Panc1 (cell line): ENCODE measurements around the gene ZNFX1. TPM values are rescaled to one million over a fixed set of nuclear protein-coding genes. Genes with fewer than 3 reads are reported as not detected.

Source experiments
- ATAC-seq: fragments of 200-7000 bp; cut with Tn5 transposase; 2 replicates; pipeline ENCODE4 v1.9.1; 2020; ENCODE audit warnings: mild to moderate bottlenecking, moderate library complexity
- BruUV-seq: library from RNA; stranded (reverse); fragments of 400-500 nt; replicated peaks from 2 replicates; lab custom pipeline; 2021; lab: Mats Ljungman, UMichigan
- CTCF ChIA-PET: fragments of 300-600 bp; sonication (Branson Sonifier 250); formaldehyde crosslinking; loops from one replicate; lab custom pipeline; 2022; ENCODE audit warnings: antibody characterized with exemption; lab: Charles Lee
- POLR2A ChIA-PET: fragments of 300-600 bp; sonication (Branson Sonifier 250); formaldehyde crosslinking; loops from one replicate; lab custom pipeline; 2022; ENCODE audit warnings: antibody characterized with exemption; lab: Charles Lee
- DNase-seq: peaks from one replicate; pipeline ENCODE4 v3.0.0-alpha.2; 2010; ENCODE audit warnings: low read depth, low spot score
- H3K27ac ChIP-seq: 2 replicates; pipeline ENCODE4 v1.5.1; 2011; ENCODE audit warnings: mild to moderate bottlenecking, low read length, inconsistent platforms
- H3K27me3 ChIP-seq: fragments of 200-500 bp; sonication (Bioruptor generic); 2 replicates; pipeline ENCODE4 v1.6.0; 2014; ENCODE audit warnings: low read length, inconsistent platforms; ENCODE audit not compliant: control insufficient read depth, insufficient read depth
- H3K36me3 ChIP-seq: fragments of 200-500 bp; sonication (Bioruptor generic); 2 replicates; pipeline ENCODE4 v1.5.1; 2014; ENCODE audit warnings: inconsistent platforms, mild to moderate bottlenecking, low read length, moderate library complexity; ENCODE audit not compliant: control insufficient read depth, insufficient read depth
- H3K4me1 ChIP-seq: 2 replicates; pipeline ENCODE4 v1.5.1; 2011; ENCODE audit warnings: inconsistent platforms, mild to moderate bottlenecking, low read length, moderate library complexity; ENCODE audit not compliant: control insufficient read depth, insufficient read depth
- H3K4me3 ChIP-seq, 2 experiments: 2 replicates each; pipeline ENCODE4 v1.5.1; 2011 to 2012; ENCODE audit warnings: low read depth in 2 of 2, low read length in 2 of 2, mild to moderate bottlenecking in 2 of 2, inconsistent platforms in 1 of 2, moderate library complexity in 1 of 2
- H3K9me3 ChIP-seq: fragments of 200-500 bp; sonication (Bioruptor generic); 2 replicates; pipeline ENCODE4 v1.5.1; 2014; ENCODE audit warnings: low read depth, mild to moderate bottlenecking, inconsistent platforms, low read length, moderate library complexity; ENCODE audit not compliant: control insufficient read depth, insufficient read depth
- CTCF ChIP-seq: fragments of 450-650 bp; IDR thresholded peaks from 2 replicates; pipeline ENCODE4 v1.5.1; 2017; ENCODE audit warnings: mild to moderate bottlenecking
- POLR2AphosphoS5 ChIP-seq: IDR thresholded peaks from 2 replicates; pipeline ENCODE4 v1.6.1; 2012; ENCODE audit warnings: mild to moderate bottlenecking, low read depth, low read length, moderate library complexity
- REST ChIP-seq, 2 experiments: IDR thresholded peaks; 2 replicates each; pipeline ENCODE4 v1.6.1; 2011 to 2012; ENCODE audit warnings: low read depth in 2 of 2, control low read depth in 1 of 2, low read length in 1 of 2, mild to moderate bottlenecking in 1 of 2, moderate library complexity in 1 of 2; ENCODE audit not compliant: insufficient read depth in 1 of 2
- SIN3A ChIP-seq: IDR thresholded peaks from 2 replicates; pipeline ENCODE4 v1.6.1; 2012; ENCODE audit warnings: low read depth, mild to moderate bottlenecking, low read length, moderate library complexity, borderline replicate concordance; ENCODE audit not compliant: insufficient read depth
- TCF7L2 ChIP-seq: IDR thresholded peaks from 2 replicates; pipeline ENCODE4 v1.6.1; 2011; ENCODE audit warnings: mild to moderate bottlenecking, low read depth, low read length, inconsistent platforms
- in situ Hi-C: cut with HindIII; loops from 2 replicates; pipeline ENCODE4 v1.10.0; 2016; ENCODE audit warnings: low sequenced_read_pairs, low pct_unique_long_range_greater_than_20kb
- intact Hi-C: fragments of 100-400 bp; cut with micrococcal nuclease; formaldehyde crosslinking; loops from one replicate; pipeline ENCODE4 v1.10.0; 2022; ENCODE audit not compliant: unreplicated experiment
- total RNA-seq: library from RNA; stranded (reverse); gene quantifications from one replicate; pipeline ENCODE4 v1.2.1, GENCODE V29; 2021; ENCODE audit not compliant: unreplicated experiment

ZNFX1 gene
- total RNA-seq, 1 experiment from 2014 or later, result 39.4 TPM

DNA sequence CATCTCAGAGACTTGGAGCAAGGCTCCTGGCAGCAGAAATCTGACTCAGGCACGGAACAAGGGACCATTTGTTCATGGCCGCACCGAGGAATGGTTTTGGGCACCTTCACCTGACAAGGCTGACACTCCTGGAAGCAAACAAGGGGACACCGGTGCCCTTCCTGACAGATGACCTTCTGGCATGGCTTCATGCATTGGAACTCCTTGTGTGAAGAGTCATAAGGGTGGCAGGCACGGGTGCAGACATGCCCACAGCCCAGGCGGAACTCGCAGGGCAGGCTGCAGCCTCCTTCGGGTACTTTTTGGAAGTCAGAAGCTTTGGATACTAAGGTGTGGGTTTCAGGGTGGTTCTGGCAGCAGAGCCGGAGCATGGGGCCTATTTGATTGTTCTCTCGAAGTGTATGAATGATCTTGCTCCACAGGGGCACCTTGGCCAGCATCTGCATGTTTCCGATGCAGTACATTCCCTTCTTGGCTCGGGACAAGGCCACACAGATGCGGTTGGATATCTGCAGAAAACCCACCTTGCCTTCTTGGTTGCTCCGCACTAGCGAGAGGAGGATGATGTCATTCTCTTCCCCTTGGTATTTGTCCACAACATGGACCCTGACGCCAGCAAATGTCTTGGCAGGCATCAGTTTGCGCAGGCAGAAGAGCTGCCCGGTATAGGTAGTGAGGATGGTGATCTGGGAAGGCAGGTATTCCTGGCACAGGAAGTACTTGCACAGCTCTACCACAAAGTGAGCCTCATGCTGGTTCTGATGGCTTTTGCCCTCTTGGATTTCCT lies 28.8 kb downstream of the ZNFX1 start:
- in situ Hi-C loops, result no loop called here
- CTCF ChIA-PET, result no interaction called here
- BruUV-seq, result TSS peak; percentile 55
- intact Hi-C loops, result no loop called here
- ATAC-seq (no peak), DNase-seq (no peak)
- no peaks in the 10 kb centered on the region for H3K9me3 ChIP-seq
- peaks cover 25% of the 10 kb centered on the region for H3K36me3 ChIP-seq
- TF ChIP-seq SIN3A (no peak), REST (IDR thresholded peaks at IDR 0.05; ENCODE audit: insufficient read depth in 1 of 2, low read depth in 2 of 2, low read length in 1 of 2) (no peak), POLR2AphosphoS5 (no peak), TCF7L2 (no peak), CTCF (no peak)
- H3K27me3 ChIP-seq, result no peaks in the 10 kb centered on the region
- H3K4me3 ChIP-seq, result no peak overlapping the region
- H3K27ac ChIP-seq, result no peak overlapping the region
- no peaks in the 10 kb centered on the region for H3K4me1 ChIP-seq
- POLR2A ChIA-PET, result no interaction called here

DNA sequence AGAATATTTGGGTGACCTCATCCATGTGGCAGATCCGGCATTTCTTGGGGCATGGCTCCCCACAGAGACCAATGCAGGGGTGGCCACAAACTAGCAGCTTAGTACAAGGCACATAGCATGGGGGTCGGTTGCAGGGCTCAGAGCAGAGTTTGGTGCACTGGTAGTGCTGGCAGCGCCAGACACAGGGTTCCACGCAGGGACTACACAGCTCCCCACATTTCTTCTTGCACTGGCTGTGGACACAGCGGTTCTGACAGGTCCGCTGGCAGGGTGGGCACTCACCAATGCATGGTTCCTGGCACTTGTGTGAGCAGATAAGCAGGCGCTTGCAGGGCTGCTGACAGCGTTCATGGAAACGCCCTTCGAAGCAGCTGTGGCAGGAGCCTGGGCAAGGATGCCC lies 29.6 kb downstream of the ZNFX1 start:
- Histone ChIP-seq H3K4me3 (no peak overlapping the region), H3K4me1 (no peaks in the 10 kb centered on the region), H3K27me3 (no peaks in the 10 kb centered on the region), H3K27ac (no peak overlapping the region), H3K9me3 (no peaks in the 10 kb centered on the region), H3K36me3 (peaks cover 31% of the 10 kb centered on the region)
- no peak for TF ChIP-seq REST (IDR thresholded peaks at IDR 0.05; ENCODE audit: insufficient read depth in 1 of 2, low read depth in 2 of 2, low read length in 1 of 2)
- TF ChIP-seq CTCF, result no peak
- DNase-seq, result no peak
- intact Hi-C loops, result no loop called here
- POLR2A ChIA-PET, result no interaction called here
- in situ Hi-C loops, result no loop called here
- ATAC-seq, result no peak
- BruUV-seq, result no TSS peak
- CTCF ChIA-PET, result no interaction called here
